Upper lobe of left lung (tissue), 4 donors: ENCODE data around the gene PKNOX1.
"Not testable (repeated sequence)": the region's sequence is repeated elsewhere in the genome, so short reads cannot be mapped to it uniquely, and the experiment has no call there.

Experiments
- CTCF ChIP-seq, 6 experiments: fragments of 450-650 bp in 4 of 6; fragments of 200-600 bp in 2 of 6; sonication (generic) in 2 of 6; IDR thresholded peaks; one replicate each; pipeline ENCODE4 v1.5.1; 2016 to 2019; ENCODE audit warnings: antibody characterized with exemption in 6 of 6
- EP300 ChIP-seq, 4 donors: sonication (generic); formaldehyde crosslinking; IDR thresholded peaks; one replicate each; pipeline ENCODE4 v1.5.1; 2017; ENCODE audit warnings: antibody characterized with exemption in 4 of 4, control low read depth in 2 of 4
- POLR2A ChIP-seq, 4 donors: fragments of 450-650 bp; IDR thresholded peaks; one replicate each; pipeline ENCODE4 v1.5.1; 2016 to 2017; ENCODE audit warnings: antibody characterized with exemption in 4 of 4, mild to moderate bottlenecking in 2 of 4
- POLR2AphosphoS5 ChIP-seq, 2 donors: sonication (generic); formaldehyde crosslinking; IDR thresholded peaks; one replicate each; pipeline ENCODE4 v1.5.1; 2017; ENCODE audit warnings: antibody characterized with exemption in 2 of 2

GRCh38 chr21:43065991-43066390, 91.6 kb downstream of the PKNOX1 start:
- not testable (repeated sequence) for TF ChIP-seq CTCF, POLR2AphosphoS5, POLR2A, EP300 (IDR thresholded peaks at IDR 0.05)
